HepG2 (cell line): ENCODE data around the gene DLX1. TPM values are rescaled to one million over a fixed set of nuclear protein-coding genes. Genes with fewer than 3 reads are reported as not detected.

Source experiments
- ATAD3A ChIP-seq: sonication (generic); formaldehyde crosslinking; IDR thresholded peaks from 2 replicates; pipeline ENCODE4 v1.4.0; 2020; ENCODE audit warnings: missing genetic modification reagents
- GABPB1 ChIP-seq: IDR thresholded peaks from 2 replicates; pipeline ENCODE4 v1.6.1; 2016; ENCODE audit warnings: mild to moderate bottlenecking, missing genetic modification reagents, moderate library complexity, missing compliant biosample characterization
- IRF1 ChIP-seq: sonication (generic); formaldehyde crosslinking; IDR thresholded peaks from 2 replicates; pipeline ENCODE4 v1.4.0; 2020; ENCODE audit warnings: low read depth, mild to moderate bottlenecking, missing genetic modification reagents
- RBM39 ChIP-seq: fragments of 200-400 bp; formaldehyde crosslinking; IDR thresholded peaks from one replicate; pipeline ENCODE4 v1.6.1; 2018; ENCODE audit warnings: antibody characterized with exemption, mild to moderate bottlenecking, low read depth, low read length; ENCODE audit not compliant: poor library complexity, severe bottlenecking
- RXRA ChIP-seq: sonication (generic); formaldehyde crosslinking; IDR thresholded peaks from 2 replicates; pipeline ENCODE4 v1.5.1; 2020; ENCODE audit warnings: missing genetic modification reagents
- SOX6 ChIP-seq, 2 experiments: fragments of 450-650 bp in 1 of 2; sonication (generic) in 1 of 2; formaldehyde crosslinking in 1 of 2; IDR thresholded peaks; 2 replicates each; pipeline versions ENCODE4 v1.4.0 to v1.6.1; 2017 to 2020; ENCODE audit warnings: antibody characterized with exemption in 1 of 2, mild to moderate bottlenecking in 1 of 2, missing genetic modification reagents in 1 of 2
- TBX2 ChIP-seq: sonication (generic); formaldehyde crosslinking; IDR thresholded peaks from 2 replicates; pipeline ENCODE4 v1.5.0; 2020; ENCODE audit warnings: missing genetic modification reagents, mild to moderate bottlenecking, borderline replicate concordance
- TRIM24 ChIP-seq: sonication (generic); formaldehyde crosslinking; IDR thresholded peaks from 2 replicates; pipeline ENCODE4 v1.8.0; 2022; ENCODE audit warnings: mild to moderate bottlenecking, missing genetic modification reagents
- XRCC5 ChIP-seq: fragments of 200-400 bp; formaldehyde crosslinking; optimal IDR thresholded peaks from 2 replicates; pipeline ENCODE3; 2017; ENCODE audit warnings: mild to moderate bottlenecking, low read length
- ZBTB42 ChIP-seq: sonication (generic); formaldehyde crosslinking; IDR thresholded peaks from 2 replicates; pipeline ENCODE4 v1.5.0; 2020; ENCODE audit warnings: mild to moderate bottlenecking, missing genetic modification reagents
- ZNF30 ChIP-seq: sonication (generic); formaldehyde crosslinking; IDR thresholded peaks from 2 replicates; pipeline ENCODE4 v1.5.0; 2020; ENCODE audit warnings: mild to moderate bottlenecking, missing genetic modification reagents
- ZNF597 ChIP-seq: sonication (generic); formaldehyde crosslinking; IDR thresholded peaks from 2 replicates; pipeline ENCODE4 v1.5.0; 2020; ENCODE audit warnings: missing genetic modification reagents
- polyA plus RNA-seq, 8 experiments: library from polyadenylated mRNA; depleted of rRNA in 3 of 8; stranded (reverse) in 7 of 8; unstranded in 1 of 8; fragments of >200 nt; fragmentation: Illumina TruSeq in 4 of 8; extraction: Trizol in 4 of 8; gene quantifications; 2 replicates each; pipeline versions ENCODE4 v1.2.1 to v1.2.3, GENCODE V29; 2011 to 2016; ENCODE audit warnings: low read depth in 4 of 8, missing spikeins in 1 of 8, mixed read lengths in 1 of 8; ENCODE audit not compliant: insufficient read depth in 1 of 8
- total RNA-seq, 5 experiments: library from RNA; depleted of rRNA; stranded (reverse); fragments of >200 nt; fragmentation: Illumina TruSeq; extraction: Trizol; gene quantifications; 2 replicates each; pipeline ENCODE4 v1.2.3, GENCODE V29; 2016; ENCODE audit warnings: low read depth in 1 of 5
- TF ChIP-seq, protein P1 (sequence below), 2 experiments: fragments of 450-650 bp in 1 of 2; sonication (generic) in 1 of 2; formaldehyde crosslinking in 1 of 2; IDR thresholded peaks; 2 replicates each; pipeline versions ENCODE4 v1.6.1 to v1.8.0; 2016 to 2022; ENCODE audit warnings: antibody characterized with exemption in 1 of 2, mild to moderate bottlenecking in 1 of 2, missing genetic modification reagents in 1 of 2
- TF ChIP-seq, protein P2 (sequence below): sonication (generic); formaldehyde crosslinking; conservative IDR thresholded peaks from 2 replicates; pipeline ENCODE4 v1.4.0; 2020; ENCODE audit warnings: missing genetic modification reagents

Gene DLX1
- total and polyA plus RNA-seq, 2 of the 13 experiments (the other 11 are each of a cell fraction or from before 2014, with no cell fraction given) = 0.18 to 0.86 TPM

GRCh38 chr2:172098650-172099471, 13.6 kb downstream of the DLX1 start (continued):
- TF ChIP-seq, protein P1, sequence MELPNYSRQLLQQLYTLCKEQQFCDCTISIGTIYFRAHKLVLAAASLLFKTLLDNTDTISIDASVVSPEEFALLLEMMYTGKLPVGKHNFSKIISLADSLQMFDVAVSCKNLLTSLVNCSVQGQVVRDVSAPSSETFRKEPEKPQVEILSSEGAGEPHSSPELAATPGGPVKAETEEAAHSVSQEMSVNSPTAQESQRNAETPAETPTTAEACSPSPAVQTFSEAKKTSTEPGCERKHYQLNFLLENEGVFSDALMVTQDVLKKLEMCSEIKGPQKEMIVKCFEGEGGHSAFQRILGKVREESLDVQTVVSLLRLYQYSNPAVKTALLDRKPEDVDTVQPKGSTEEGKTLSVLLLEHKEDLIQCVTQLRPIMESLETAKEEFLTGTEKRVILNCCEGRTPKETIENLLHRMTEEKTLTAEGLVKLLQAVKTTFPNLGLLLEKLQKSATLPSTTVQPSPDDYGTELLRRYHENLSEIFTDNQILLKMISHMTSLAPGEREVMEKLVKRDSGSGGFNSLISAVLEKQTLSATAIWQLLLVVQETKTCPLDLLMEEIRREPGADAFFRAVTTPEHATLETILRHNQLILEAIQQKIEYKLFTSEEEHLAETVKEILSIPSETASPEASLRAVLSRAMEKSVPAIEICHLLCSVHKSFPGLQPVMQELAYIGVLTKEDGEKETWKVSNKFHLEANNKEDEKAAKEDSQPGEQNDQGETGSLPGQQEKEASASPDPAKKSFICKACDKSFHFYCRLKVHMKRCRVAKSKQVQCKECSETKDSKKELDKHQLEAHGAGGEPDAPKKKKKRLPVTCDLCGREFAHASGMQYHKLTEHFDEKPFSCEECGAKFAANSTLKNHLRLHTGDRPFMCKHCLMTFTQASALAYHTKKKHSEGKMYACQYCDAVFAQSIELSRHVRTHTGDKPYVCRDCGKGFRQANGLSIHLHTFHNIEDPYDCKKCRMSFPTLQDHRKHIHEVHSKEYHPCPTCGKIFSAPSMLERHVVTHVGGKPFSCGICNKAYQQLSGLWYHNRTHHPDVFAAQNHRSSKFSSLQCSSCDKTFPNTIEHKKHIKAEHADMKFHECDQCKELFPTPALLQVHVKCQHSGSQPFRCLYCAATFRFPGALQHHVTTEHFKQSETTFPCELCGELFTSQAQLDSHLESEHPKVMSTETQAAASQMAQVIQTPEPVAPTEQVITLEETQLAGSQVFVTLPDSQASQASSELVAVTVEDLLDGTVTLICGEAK (IDR thresholded peaks at IDR 0.05) = peak; percentile 54
- TF ChIP-seq, protein P1 (CRISPR knock-in tag; IDR thresholded peaks at IDR 0.05) = no peak
- TF ChIP-seq GABPB1 (peak; percentile 59), IRF1 (no peak), ZBTB42 (CRISPR knock-in tag) (no peak), RBM39 (peak; percentile 49), ZNF597 (CRISPR knock-in tag) (no peak), TRIM24 (no peak), SOX6 (IDR thresholded peaks at IDR 0.05) (no peak), SOX6 (CRISPR knock-in tag; IDR thresholded peaks at IDR 0.05) (no peak), RXRA (peak; percentile 75), ATAD3A (CRISPR knock-in tag) (no peak), ZNF30 (CRISPR knock-in tag) (no peak), TBX2 (no peak), XRCC5 (peak; percentile 69)
- TF ChIP-seq, protein P2, sequence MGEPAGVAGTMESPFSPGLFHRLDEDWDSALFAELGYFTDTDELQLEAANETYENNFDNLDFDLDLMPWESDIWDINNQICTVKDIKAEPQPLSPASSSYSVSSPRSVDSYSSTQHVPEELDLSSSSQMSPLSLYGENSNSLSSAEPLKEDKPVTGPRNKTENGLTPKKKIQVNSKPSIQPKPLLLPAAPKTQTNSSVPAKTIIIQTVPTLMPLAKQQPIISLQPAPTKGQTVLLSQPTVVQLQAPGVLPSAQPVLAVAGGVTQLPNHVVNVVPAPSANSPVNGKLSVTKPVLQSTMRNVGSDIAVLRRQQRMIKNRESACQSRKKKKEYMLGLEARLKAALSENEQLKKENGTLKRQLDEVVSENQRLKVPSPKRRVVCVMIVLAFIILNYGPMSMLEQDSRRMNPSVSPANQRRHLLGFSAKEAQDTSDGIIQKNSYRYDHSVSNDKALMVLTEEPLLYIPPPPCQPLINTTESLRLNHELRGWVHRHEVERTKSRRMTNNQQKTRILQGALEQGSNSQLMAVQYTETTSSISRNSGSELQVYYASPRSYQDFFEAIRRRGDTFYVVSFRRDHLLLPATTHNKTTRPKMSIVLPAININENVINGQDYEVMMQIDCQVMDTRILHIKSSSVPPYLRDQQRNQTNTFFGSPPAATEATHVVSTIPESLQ (CRISPR knock-in tag) = no peak
